Measurements from ENCODE around the gene MDP1.

The MDP1 gene

DNA sequence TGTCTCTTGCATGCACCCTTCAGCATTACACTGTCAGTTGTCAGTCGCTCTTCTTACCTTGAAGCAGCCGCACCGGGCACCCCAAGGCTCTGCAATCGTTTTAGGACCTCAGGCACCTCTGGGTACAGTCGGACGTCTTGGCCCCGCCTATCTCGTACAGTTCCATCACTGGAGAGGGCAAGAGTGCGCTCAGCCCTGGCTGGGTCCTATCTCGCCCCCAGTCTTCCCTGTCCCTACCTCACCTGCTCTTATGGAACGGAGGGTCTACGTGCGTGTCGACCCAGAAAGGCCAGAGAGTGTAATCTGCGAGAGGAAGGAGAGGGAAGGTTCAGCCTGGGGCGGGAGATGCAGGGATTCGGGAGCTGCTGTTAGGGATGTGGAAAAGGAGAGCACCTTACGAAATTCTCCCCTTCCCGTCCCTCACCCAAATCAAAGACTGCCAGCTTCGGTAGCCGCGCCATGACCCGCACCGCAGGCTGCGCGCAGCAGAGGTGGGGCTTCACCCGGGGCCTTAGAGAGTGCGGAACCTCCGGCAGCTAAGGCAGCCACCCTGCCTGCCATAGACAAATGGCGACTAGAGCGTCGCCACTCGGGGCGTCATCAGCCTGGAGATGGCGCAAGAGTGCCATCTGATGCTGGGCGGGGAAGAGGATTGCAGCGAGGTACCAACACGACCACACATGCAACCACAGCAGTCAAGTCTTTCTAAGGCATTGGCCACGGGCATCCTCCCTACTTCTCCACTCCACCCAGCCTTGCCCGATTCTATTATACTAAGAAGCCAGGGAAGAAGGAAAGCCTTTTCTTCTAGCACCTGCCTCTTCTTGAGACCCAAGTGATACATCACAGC is at the start of gene MDP1:
TSS of gene MDP1 (minus strand) at position 572 of the 850 bp plus-strand sequence. CDS start at position 461, 111 bp downstream.
- DNase-seq (ENCODE audit: low read depth in 2 of 2) = peak; percentile 68 to 72

DNA sequence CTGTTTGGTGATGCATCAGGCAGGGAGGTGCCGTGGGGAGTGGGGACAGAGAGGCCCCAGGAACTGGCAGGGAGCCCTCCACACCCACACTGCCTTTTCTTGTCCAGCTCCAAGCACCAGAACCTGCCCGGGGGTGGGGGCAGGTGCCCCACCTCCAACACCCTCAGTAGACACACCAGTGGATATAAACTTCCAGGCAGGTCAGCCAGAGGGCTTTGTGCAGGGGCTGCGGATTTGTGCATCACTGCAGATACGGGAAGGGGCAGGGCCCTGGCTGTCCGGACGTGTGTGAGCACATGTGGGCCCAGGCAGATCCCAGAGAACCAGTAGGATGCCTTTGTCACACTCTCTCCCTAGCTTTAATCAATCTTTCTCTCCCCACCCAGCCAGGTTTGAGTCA is 48.4 kb upstream of the MDP1 start:
- DNase-seq (ENCODE audit: low read depth in 2 of 2) = no peak

DNA sequence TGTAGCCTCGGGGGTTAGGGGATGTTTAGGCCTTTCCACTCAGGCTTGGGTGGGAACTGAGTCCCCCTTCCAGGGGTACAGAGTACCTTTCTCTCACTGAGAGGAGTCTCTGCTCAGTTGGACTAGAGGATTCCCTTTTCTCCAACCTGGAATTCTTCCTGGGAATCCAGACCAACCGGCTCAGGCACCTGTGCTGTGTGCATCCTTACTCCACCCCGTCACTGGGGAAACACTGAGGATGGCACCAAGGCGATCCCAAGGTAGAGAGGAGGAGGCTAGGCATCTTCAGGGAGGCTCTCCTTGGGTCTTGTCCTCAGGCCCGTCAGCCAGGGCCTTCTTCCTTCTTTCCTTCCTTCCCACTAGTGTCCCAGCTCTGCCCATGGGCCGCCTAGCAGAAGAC is 48.0 kb upstream of the MDP1 start:
- no peak for DNase-seq (ENCODE audit: low read depth in 2 of 2)

DNA sequence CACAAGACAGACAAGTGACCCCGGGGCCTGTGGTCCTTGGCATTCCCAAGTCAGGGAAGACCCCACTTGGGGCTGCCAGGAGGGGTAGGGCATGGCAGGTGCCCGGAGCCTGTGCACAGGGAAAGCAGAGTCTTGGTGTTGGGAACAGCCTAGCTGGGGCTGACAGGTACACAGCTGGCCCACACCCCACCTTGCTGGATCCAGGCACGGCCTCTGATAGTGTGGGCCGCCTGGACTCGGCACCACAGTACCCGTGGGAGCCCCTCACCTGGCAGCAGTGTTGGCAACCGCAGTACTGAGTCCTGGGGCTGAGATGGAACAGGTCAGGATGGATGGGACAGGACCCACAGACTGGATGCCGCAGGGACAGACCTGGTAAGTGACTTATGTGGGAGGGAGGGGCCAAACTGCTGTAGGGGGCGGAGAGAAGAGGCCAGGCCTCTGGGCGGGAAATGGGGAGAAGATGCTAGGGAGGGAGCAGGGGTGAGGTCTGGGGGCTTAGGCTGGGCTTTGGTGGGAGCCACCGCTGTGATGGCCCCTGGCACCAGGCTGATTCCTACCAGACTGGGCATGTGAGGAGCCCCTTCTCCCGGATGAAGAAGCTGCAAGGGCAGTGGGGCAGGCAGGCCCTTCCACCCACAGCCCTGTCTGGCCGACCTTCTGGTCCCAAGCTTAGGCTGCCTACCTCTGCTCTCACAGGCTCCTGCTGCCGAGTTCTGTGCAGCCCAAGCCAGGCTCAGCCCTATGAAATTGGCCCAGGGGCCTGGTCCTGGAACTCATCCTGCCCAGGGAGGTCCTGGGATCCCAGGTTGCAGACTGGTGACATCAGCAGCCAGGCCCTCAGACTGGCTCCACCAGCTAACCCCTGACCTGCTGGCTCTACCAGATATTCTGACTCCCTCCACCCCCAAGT is 47.2 kb upstream of the MDP1 start, which contains the start of gene TGM1:
TSS of gene TGM1 (minus strand) at position 357 of the 913 bp plus-strand sequence. CDS start 825 bp downstream, outside the sequence.
- DNase-seq (ENCODE audit: low read depth in 2 of 2) = no peak

DNA sequence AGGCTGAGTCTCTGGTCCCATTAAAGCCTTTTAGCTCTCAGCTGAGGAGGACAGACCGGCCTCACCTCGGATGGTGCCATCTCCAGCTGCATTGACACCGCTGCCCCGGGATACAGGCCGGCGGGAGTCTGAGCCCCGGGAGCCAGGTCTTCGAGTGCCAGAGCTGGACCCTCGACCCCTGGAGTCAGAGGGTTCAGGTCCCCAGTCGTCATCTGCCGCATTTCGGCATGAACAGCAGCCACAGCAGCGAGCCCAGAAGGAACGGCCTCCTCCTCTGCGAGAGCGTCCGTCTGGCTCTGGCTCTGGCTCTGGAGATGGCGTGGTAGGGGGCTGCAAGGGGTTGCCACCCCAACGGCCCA is 46.1 kb upstream of the MDP1 start:
- DNase-seq (ENCODE audit: low read depth in 2 of 2) = no peak

DNA sequence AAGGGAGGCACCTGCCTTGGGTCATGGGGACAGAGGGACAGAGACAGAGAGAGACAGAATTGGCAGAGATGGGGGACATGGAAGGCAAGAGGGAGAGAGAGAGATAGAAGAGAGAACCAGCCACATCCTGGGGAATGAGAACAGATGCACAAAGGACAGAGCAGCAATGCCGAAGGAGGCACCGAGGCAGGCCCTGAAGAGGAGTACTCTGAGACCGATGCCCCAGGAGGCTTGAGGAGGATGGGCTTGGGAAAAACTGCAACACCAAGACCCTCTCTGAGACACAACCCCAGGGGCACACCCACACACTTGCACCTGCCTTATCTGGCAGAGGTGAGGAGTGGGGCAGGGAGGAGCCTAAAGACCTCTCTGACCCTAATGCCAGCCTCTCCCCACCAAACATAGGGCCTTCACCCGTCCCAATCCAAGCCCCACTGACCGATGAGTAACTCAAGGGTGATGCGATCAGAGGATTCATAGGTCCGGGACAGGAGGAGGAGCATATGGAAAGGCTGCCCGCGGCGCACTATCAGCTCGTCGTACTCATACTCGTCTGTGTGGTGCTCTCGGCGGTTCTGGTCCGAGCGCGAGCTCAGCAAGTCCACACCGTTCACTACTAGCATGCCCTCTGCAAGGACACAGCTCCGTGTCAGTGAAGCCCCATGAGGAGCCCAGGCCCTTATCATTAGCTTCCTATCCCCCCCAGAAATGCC is 45.5 kb upstream of the MDP1 start:
- no peak for DNase-seq (ENCODE audit: low read depth in 2 of 2)

DNA sequence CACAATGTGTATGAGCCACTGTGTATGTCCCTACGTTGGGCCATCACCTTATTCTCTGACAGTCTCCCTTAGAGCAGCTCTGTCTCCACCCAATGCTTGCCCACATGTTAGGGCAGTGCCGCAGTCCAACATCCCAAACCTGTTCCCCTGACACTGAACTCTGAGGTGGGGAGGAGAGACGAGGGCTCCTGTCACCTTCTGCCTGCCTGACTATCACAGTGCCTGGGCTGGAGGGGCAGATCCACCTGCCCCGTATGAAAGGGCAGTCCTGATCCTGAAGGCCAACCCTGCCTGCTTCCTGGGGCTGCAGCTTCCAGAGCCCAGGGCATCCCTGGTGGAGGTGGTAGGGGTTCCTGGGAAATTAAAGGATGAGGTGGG is 44.9 kb upstream of the MDP1 start:
- no peak for DNase-seq (ENCODE audit: low read depth in 2 of 2)

DNA sequence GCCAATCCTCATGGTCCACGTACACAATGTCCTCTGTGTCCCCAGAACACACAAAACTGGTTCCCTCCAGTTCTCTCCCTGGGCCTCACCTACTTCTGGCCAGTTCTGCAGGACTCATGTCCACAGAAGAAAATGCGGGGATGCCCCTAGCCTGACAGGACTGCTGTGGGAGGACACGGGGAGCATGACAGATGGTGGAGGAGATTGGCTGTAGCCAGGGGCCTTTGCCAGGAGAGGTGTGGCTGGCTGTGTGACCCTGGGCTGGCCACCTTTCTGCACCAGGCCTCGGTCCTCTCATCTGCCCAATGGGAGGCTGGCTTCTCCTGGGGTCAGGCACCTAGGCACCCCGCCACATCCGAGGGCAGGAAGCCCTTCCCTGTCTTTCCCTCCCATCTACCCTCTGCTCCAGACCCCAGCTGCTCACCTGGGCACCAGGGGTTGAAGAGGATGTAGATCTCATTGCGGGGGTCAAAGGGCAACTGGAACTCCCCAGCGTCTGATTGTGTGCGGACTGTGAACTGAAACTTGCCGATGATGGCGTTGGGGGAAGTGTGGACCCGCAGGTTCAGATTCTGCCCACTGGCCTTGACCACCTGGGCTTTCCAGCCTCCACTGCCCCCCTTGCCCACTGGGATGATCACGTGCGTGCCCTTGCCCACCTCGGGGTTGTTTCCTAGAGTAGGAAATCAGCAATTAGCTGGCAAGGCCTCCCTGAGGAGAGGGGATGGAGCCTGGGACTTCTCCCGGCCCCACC is 44.3 kb upstream of the MDP1 start:
- no peak for DNase-seq (ENCODE audit: low read depth in 2 of 2)

DNA sequence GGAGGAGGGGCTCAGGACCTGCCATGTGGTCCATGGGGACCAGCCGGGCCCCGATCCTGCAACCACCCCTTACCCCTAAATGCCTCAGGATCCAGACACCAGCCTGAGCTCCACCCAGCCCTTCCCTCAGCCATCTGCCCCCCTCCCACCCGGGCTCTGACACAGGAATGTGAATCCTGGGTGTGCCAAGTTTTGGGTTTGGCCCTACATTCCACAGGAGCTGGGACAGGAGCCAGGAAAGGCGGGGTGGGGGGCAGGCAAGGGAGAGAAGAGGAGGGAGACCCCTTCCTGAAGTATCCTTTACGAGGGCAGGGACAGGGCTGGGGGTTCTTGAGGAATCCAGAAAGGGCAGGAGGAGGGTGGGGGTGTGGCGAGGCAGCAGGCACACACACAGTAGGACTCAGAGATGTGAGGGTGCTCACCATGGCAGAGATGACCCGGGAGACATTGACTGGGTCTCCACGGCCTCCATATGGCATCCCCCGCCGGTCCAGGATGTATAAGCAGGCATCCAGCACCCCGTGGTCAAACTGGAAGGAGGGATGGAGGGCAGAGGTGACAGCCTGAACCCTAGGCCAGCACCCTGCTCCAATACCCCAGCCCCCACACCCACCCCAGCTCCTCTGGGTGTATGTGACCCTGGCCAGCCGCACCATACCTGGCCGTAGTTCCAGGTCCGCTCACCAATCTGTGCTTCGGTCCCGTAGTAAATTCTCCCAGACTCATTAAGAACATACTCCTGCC is 43.6 kb upstream of the MDP1 start:
- DNase-seq (ENCODE audit: low read depth in 2 of 2) = no peak

DNA sequence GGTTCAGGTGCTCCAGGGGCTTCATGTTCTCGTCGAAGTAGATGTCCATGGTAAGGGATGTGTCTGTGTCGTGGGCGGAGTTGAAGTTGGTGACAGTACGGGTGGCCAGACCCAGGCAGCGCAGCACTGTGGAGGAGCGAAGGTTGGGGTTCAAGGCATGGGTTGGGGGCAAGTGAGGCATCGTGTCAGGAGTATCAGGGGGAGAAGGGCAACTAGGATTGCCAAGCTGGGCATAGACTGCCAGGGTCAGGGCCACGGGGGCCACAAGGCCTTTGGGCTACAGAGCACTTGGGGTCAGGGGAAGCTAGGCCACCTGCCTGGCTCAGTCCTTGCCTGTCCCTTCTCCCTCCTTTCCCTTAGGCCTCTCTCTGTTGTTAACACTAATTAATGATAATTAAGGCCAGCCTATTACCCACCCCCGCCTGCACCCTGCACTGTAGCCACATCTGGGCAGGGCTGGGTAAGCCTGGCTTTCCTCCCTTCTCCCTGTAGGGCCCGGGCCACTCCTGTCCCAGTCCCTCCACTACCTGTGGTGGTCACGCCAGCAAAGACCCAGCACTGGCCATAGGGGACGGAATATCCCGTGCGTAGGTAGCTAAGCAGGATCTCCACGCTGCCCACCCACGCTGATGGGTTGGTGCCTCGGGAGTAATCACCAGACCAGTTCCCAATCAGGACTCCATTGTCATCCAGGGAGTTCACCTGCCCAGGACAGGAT is 42.8 kb upstream of the MDP1 start:
- DNase-seq (ENCODE audit: low read depth in 2 of 2) = no peak

DNA sequence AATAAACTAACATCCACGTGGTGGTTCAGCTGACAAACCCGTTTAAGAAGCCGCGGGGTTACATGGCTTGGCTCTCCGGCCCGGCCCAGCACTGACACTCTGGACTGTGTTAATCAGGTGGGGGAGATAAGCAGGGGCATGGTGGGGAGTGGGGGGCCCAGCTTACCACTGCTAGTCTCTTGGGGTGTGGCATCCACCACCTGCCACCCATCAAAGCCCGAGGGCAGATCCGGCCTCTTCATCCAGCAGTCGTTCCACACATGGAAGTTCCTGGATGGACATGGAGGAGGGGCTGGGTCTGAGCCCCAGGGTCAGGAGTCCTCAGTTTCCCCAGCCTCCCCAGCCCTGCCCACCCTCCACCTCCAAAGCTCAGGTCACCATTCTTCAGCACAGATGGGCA is 42.3 kb upstream of the MDP1 start:
- no peak for DNase-seq (ENCODE audit: low read depth in 2 of 2)

DNA sequence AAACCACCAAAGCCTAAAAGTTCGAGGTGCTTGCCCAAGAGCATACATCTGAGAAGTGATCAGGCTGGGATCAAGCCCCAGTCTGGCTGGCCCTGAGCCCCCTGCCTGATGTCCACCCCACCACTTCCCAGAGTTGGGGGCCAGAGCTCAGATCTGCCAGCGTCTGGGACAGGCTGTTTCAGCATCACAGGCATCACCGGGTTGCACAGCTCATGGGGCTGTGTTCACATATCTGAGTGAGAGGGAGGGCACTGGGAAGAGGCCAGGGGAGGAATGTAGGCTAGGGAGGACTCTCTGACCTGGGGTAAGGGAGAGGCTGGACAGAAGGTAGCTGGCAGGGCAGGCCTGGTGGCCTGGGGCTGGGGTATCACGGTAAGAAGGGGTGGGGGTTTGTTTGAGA is 41.1 kb upstream of the MDP1 start:
- no peak for DNase-seq (ENCODE audit: low read depth in 2 of 2)

DNA sequence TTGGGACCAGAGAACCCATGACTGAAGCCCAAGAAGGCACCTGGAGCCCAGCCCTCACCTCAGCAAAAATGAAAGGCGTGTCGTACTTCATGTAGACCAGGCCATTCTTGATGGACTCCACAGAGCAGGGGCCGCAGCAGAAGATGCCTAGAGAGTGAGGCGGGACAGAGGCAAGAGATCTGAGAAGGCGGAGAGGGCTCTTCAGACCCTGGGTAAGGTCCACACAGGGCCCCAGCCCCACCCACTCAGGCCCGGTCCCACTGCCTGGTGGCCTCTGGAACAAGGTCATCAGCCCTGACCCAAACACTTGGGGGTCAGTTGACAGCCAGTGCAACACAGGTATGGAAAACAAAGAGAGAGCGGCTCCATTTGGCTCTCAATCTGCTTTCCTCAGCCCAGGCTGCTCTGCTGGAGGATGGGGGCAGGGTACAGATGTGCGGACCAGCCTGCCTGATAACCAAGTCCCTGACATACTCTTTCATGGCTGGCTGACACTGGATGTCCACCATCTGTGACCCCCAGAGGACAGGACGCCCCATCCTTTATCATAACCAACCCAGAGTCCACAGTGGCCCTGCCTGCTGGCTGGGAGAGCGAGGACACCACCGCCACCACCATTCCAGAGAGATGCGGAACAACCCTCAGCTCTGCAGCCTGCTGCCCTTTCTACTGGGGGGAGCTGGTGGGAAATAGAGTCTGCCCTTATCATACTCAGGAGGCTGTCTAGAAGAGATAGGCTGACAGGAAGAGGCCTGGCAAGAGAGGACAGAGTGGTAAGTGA is 40.3 kb upstream of the MDP1 start:
- no peak for DNase-seq (ENCODE audit: low read depth in 2 of 2)

DNA sequence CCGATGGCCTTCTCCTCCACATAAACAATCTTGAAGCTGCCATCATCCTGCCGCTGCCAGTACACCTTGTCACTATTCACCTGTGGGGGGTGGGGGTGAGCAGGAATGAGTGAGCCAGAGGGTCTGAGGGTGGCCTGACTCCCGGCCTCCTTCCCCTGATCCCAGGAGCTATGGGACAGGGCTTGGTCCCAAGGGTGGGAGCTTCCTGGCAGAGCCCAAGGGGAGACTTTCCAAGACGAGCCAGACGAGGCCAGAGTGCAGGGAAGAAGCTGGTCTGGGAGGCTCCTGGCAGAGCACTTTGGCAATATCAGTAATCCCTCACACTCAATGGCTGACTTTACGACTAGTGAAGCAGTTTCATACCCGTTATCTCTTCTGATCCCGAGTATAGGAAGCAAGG is 39.6 kb upstream of the MDP1 start:
- DNase-seq (ENCODE audit: low read depth in 2 of 2) = no peak

DNA sequence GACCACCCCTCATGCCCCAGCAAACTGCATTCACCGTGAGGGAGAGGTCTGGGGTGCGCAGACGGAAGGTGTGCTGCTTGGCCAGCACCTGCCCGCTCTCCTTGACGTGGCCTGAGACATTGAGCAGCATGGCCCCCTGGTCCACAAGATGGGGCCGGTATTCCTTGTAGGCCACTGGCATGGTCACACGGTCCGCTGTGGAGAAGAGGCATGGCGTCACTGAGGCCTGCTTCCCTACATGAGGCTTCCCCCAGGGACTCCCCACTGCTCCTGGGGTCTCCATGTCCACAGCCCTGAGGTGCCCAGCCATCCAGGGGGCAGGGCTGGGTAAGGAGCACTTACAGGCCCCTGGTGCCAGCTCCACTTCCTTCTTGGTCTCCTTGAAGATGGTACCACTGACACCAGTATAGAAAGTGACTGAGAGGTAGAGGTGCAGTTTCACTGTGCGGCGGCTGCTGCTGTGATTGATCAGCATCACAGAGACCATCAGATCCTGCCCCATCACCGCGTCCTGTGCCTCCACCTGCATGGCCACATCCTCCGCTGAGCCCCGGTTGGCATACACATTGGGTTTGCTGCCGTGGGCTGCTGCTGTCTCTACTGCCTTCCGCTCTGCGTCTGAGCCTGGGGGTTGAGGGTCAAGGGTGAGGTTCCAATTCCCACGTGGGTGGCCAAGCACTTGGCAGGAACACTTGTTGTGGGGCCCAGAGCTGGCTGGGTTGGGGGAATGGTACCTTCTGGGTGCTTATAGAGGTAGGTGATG is 38.9 kb upstream of the MDP1 start:
- no peak for DNase-seq (ENCODE audit: low read depth in 2 of 2)

DNA sequence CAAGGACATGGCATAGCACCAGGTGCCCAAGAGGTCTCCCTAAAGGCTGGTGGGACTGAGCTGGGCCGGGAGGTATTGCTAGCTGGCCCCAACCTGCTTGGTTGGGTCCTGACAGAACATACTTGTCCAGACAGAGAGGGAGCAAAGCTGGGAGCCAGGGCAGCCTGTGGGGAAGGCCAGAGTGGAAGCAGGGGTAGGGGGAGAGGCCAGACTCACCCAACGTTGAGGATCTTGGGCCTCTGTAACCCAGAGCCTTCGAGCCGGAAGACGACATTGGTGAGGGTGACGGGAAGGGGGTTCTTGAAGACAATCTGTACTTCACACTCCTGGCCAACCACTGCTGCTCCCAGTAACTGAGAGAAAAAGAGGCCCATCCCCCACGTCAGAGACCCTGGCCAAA is 38.1 kb upstream of the MDP1 start:
- no peak for DNase-seq (ENCODE audit: low read depth in 2 of 2)

DNA sequence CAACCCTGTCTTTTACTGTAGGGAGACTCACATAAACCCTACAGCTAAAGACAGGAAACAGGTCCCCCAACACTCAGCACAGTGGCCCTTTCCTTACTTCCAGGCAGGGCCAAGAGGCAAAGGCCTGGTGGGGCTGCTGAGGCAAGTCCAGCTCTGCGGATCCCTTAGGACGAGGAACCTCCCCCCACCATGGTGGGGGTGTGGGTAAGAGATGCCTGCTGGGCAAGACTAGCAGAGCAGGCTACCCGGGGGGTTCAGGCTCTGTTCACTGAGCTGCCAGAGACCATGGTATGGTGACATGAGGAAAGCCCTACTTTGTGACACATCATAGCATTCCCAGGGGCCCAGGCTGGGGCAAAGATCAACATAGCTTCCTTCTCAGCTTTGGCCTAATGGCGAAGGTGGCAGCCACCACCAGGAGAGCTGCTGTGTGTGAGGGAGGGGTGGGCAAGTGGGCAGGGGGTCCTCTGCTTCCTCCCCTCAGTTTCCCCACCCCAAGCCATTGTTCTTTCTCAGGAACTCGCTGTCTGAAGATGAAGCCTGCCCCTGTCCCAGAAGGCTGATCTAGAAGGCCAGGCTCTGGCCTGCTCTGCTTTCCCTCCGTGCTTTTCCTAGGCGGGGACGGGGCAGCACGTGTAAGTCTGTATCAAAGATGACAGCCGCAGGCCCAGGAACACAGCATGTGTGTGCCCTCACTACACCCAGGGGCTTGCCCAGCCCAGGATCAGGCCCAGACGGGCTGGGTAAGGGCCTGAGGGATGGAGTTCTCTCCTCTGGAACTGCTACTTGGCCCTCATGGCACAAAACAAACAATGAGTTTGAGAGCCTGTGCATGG is 36.6 kb upstream of the MDP1 start:
- DNase-seq (ENCODE audit: low read depth in 2 of 2) = no peak

DNA sequence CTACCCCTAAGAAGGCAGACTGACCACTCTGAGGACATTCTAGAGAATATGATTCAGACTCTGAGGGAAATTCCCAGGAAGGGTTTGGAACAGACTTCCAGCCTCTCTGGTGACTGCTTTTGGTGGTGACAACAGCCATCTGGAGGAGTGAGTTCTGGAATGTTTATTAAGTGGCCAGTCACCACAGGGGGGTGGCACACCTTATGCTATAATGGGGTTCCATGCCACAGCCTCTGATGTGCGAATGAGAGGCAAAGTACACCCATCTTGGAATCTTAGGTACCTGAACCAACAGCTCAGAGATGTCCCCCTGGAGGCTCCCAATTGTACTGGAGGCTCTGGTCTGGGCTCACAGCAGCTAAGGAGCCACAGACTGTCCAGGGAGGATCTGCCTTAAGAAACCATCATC is 36.0 kb upstream of the MDP1 start:
- DNase-seq (ENCODE audit: low read depth in 2 of 2) = no peak

Data from activated CD8-positive, alpha-beta memory T cell treated with anti-CD3 and anti-CD28 coated beads for 4 hours (primary cell).